GM20000 (cell line): ENCODE results near the gene CUX1.

Experiments used
- DNase-seq: peaks from one replicate; pipeline ENCODE4 v3.0.0; 2012; ENCODE audit warnings: low spot score
- CTCF ChIP-seq: IDR thresholded peaks from 2 replicates; pipeline ENCODE4 v1.5.1; 2012; ENCODE audit warnings: mild to moderate bottlenecking, control low read depth; ENCODE audit errors: extremely low read depth, missing control alignments

CUX1 gene

DNA sequence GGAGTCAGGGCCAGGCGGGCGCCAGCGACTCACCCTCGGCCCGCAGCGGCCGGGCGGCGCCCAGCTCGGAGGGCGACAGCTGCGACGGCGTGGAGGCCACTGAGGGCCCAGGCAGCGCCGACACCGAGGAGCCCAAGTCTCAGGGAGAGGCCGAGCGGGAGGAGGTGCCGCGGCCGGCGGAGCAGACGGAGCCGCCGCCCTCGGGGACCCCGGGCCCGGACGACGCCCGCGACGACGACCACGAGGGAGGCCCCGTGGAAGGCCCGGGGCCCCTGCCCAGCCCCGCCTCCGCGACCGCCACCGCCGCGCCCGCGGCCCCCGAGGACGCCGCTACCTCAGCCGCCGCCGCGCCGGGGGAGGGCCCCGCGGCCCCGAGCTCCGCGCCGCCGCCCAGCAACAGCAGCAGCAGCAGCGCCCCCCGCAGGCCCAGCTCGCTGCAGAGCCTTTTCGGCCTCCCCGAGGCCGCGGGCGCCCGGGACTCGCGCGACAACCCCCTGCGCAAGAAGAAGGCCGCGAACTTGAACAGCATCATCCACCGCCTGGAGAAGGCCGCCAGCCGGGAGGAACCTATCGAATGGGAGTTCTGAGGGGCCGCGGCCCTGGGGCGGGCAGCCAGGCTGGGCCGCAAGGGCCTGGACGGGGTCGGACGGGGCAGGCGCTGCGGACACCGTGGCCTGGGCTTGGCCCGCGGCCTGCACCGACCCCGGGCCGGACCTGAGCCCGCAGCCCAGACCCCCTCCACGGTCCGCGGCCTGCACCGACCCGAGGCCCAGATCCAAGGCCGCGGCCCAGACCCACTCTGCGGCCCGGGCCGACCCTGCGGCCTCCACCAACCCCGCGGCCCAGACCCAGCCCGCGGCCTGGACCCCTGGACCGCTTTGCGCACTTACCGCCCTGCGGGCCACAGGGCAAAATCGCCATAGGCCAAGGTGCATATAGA lies 431.3 kb downstream of the CUX1 start:
- DNase-seq = no peak
- TF ChIP-seq CTCF = no peak

DNA sequence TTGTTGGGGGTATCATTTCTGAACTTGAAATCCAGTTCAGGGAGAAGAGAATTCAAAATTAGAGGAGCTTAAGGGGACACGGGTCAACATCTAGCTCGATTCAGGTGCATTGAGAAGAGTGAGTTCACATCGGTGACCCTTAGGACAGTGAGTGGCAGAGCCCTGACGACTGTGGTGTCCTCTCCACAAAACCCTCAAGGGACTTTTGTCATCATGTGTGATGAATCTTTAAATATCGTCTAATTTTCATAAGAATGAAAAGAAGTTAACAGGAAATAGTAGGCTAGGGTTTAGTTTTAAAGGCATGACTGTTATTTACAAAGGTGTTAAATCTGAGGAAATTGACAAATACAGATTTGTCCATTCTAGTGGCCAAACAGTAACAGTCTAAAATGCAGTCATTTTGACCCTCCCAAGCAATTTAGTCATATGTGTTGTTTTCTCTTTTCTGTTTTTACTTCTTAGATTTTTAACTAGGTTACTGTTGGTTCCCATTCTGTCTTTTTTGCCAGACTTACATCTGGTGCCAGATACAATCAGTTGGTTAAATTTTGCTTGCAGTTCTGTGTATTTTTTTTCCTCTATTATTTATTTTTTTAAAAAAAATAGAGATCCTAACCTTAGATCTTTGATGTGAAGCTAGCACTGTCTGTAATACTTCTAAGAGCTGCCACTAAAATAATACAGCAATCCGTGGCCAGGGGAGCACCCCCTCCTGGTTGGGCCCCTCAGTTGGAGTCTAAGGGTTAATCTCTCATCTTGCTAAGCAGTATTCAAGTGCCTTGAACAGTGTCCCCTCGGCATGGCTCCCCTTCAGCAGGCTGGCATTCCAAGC lies 434.3 kb downstream of the CUX1 start:
- DNase-seq = no peak
- TF ChIP-seq CTCF = no peak

DNA sequence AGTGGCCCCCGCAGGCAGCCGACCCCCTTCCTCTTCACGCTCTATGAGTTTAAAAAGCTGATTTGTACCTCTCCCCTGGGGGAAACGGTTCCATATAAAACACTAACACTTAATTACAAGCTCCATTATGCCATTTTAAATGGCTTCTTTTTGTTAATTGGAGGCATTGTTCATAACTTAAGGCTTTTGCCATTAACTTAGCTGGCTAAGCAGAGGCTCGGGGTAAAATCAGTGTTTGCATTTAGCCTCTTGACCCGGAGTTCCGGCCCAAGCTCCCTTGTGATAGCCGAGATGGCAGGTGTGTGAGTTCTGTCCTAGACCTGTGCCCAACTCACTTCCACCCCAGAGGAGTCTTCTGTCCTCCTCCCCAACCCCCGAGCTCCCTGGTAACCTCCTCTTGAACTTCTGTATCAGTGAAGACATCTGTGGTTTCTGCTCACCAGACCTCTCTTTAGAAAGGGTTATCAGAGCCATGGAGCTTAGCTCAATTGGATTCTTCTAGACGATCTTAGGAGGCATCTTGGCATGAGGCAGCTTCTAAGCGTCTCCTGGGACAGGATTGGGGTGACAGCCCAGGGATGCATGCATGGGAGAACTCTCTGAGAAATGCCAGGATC lies 435.0 kb downstream of the CUX1 start:
- DNase-seq = no peak
- TF ChIP-seq CTCF = no peak

GRCh38 chr7:102253066-102253972 lies 435.9 kb downstream of the CUX1 start:
- TF ChIP-seq CTCF = no peak
- no peak for DNase-seq

GRCh38 chr7:102253973-102254370 lies 436.5 kb downstream of the CUX1 start:
- no peak for DNase-seq
- TF ChIP-seq CTCF = no peak

DNA sequence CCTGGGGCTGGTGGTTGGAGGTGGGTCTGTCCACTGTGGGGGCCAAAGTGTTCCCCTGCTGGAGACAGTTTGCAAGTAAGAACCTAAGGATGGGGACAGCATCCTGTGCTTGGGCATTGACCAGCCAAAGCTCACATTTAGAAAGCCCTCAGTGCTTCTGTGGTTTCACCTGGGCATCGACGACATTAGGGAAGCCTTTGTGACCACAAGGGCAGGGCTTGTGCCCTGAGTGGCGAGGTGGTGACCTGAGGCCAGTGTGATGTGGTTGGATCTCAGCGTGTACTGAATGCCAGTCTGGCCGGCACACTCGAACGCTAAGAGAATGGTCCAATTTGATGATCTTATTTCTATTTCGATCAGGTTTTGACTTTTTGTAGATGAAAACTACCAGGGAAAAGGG lies 437.1 kb downstream of the CUX1 start:
- TF ChIP-seq CTCF = no peak
- DNase-seq = no peak
